ENCODE data around the gene CCDC12. TPM values are rescaled to one million over a fixed set of nuclear protein-coding genes. Genes with fewer than 3 reads are reported as not detected.

Gene CCDC12
- total RNA-seq, 4 donors from 2014 or later, result 14.3 to 52.2 (median 42.0) TPM

GRCh38 chr3:46929324-46929723, 47.2 kb downstream of the CCDC12 start:
- H3K4me1 ChIP-seq, result peaks cover 24 to 100% (median 80%) of the 10 kb centered on the region in 3 donors
- H3K36me3 ChIP-seq, result peaks cover 0 to 34% of the 10 kb centered on the region in 2 donors
- H3K9me3 ChIP-seq, result no peaks in the 10 kb centered on the region
- H3K27ac ChIP-seq, result peak overlapping the region; percentile 1 to 86 (median 76)
- ATAC-seq, result no peak
- TF ChIP-seq POLR2A (IDR thresholded peaks at IDR 0.05) (no peak), EP300 (IDR thresholded peaks at IDR 0.05) (no peak), CTCF (IDR thresholded peaks at IDR 0.05) (no peak), POLR2AphosphoS5 (IDR thresholded peaks at IDR 0.05) (no peak)
- no peak overlapping the region for H3K4me3 ChIP-seq
- WGBS, 2 donors (ENCODE audit: low coverage in 1 of 2), result 54 to 68% methylated on average over 2 of the region's 2 CpGs
- no peaks in the 10 kb centered on the region for H3K27me3 ChIP-seq

DNA sequence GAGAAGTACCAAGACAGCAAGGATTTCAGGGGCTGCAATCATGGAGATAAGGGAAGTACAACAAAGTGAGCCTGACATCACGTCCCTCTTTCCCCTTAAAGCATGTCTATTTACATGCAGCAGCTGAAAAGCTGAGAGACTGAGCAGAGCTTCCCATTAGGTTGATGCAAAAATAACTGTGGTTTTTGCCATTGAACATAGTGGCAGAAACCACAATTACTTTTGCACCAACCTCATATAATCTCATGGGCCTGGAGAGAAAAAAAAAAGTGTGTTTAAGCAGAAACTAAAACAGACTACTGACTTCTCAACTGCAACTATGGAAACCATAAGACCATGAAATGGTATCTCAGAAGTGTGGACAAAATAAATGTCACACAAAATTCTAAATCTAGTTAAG, 48.3 kb downstream of the CCDC12 start:
- H3K4me1 ChIP-seq, result peaks cover 22 to 100% (median 70%) of the 10 kb centered on the region in 3 donors
- H3K9me3 ChIP-seq, result no peaks in the 10 kb centered on the region
- peak overlapping the region in 2 of 4 donors; percentile 49 to 83 for H3K27ac ChIP-seq
- TF ChIP-seq POLR2AphosphoS5 (IDR thresholded peaks at IDR 0.05), result no peak
- no peak for TF ChIP-seq CTCF (IDR thresholded peaks at IDR 0.05)
- TF ChIP-seq POLR2A (IDR thresholded peaks at IDR 0.05), result no peak
- no peak for TF ChIP-seq EP300 (IDR thresholded peaks at IDR 0.05)
- no peak overlapping the region for H3K4me3 ChIP-seq
- H3K27me3 ChIP-seq, result no peaks in the 10 kb centered on the region
- ATAC-seq, result no peak
- peaks cover 0 to 45% of the 10 kb centered on the region in 2 donors for H3K36me3 ChIP-seq
- WGBS, 2 donors (ENCODE audit: low coverage in 1 of 2), result 82% methylated on average over 1 of the region's 1 CpG; no CpG with 5 or more reads in 1 of the 2 donors

GRCh38 chr3:46927718-46928073, 48.8 kb downstream of the CCDC12 start:
- H3K27me3 ChIP-seq, result no peaks in the 10 kb centered on the region
- H3K4me1 ChIP-seq, result peaks cover 19 to 99% (median 64%) of the 10 kb centered on the region in 3 donors
- no peak overlapping the region for H3K4me3 ChIP-seq
- peaks cover 0 to 51% of the 10 kb centered on the region in 2 donors for H3K36me3 ChIP-seq
- H3K9me3 ChIP-seq, result no peaks in the 10 kb centered on the region
- no peak for ATAC-seq
- H3K27ac ChIP-seq, result peak overlapping the region in 2 of 4 donors; percentile 49 to 83
- WGBS, 2 donors (ENCODE audit: low coverage in 1 of 2), result 100% methylated on average over 3 of the region's 6 CpGs; no CpG with 5 or more reads in 1 of the 2 donors
- TF ChIP-seq EP300 (IDR thresholded peaks at IDR 0.05) (no peak), POLR2A (IDR thresholded peaks at IDR 0.05) (no peak), POLR2AphosphoS5 (IDR thresholded peaks at IDR 0.05) (no peak), CTCF (IDR thresholded peaks at IDR 0.05) (no peak)

- Histone ChIP-seq H3K4me1 (peaks cover 17 to 93% (median 58%) of the 10 kb centered on the region in 3 donors), H3K36me3 (peaks cover 0 to 57% of the 10 kb centered on the region in 2 donors), H3K4me3 (no peak overlapping the region), H3K27me3 (no peaks in the 10 kb centered on the region), H3K9me3 (no peaks in the 10 kb centered on the region), H3K27ac (peak overlapping the region in 3 of 4 donors; percentile 32 to 83 (median 49))
- ATAC-seq, result no peak
- TF ChIP-seq POLR2A (IDR thresholded peaks at IDR 0.05) (no peak), EP300 (IDR thresholded peaks at IDR 0.05) (no peak), CTCF (IDR thresholded peaks at IDR 0.05) (no peak), POLR2AphosphoS5 (IDR thresholded peaks at IDR 0.05) (no peak)
- WGBS, 2 donors (ENCODE audit: low coverage in 1 of 2), result 55 to 74% methylated on average over 5 to 9 of the region's 15 CpGs
Measured at GRCh38 chr3:46926871-46927717, 49.5 kb downstream of the CCDC12 start.

All from gastroesophageal sphincter (tissue), 4 donors.